PC-3 (cell line): ENCODE measurements around the gene USP20. TPM values are rescaled to one million over a fixed set of nuclear protein-coding genes. Genes with fewer than 3 reads are reported as not detected.

Experiments
- ATAC-seq: fragments of 200-7000 bp; cut with Tn5 transposase; 2 replicates; pipeline ENCODE4 v1.9.1; 2020; ENCODE audit warnings: mild to moderate bottlenecking, moderate library complexity
- BruUV-seq: library from RNA; stranded (reverse); fragments of 400-500 nt; replicated peaks from 2 replicates; lab custom pipeline; 2021; lab: Mats Ljungman, UMichigan
- CTCF ChIA-PET: fragments of 300-600 bp; sonication (Branson Sonifier 250); formaldehyde crosslinking; loops from one replicate; lab custom pipeline; 2022; ENCODE audit warnings: antibody characterized with exemption; lab: Charles Lee
- POLR2A ChIA-PET: fragments of 300-600 bp; sonication (Branson Sonifier 250); formaldehyde crosslinking; loops from one replicate; lab custom pipeline; 2022; ENCODE audit warnings: antibody characterized with exemption; ENCODE audit not compliant: unreplicated experiment; lab: Charles Lee
- DNase-seq: peaks from one replicate; pipeline ENCODE4 v3.0.0-alpha.2; 2015
- H2AFZ ChIP-seq: fragments of 300-600 bp; sonication (generic); 2 replicates; pipeline ENCODE4 v1.6.0; 2016; ENCODE audit warnings: antibody characterized with exemption, low read length
- H3F3A ChIP-seq: fragments of 300-600 bp; sonication (generic); one replicate; pipeline ENCODE4 v1.6.0; 2017; ENCODE audit warnings: antibody characterized with exemption, low read length, control low read depth, mild to moderate bottlenecking; ENCODE audit not compliant: unreplicated experiment
- H3K27ac ChIP-seq: fragments of 300-600 bp; sonication (generic); 2 replicates; pipeline ENCODE4 v1.5.1; 2016; ENCODE audit warnings: mild to moderate bottlenecking, low read length
- H3K27me3 ChIP-seq: fragments of 300-600 bp; sonication (generic); 2 replicates; pipeline ENCODE4 v1.6.1; 2016; ENCODE audit warnings: low read length, mixed read lengths
- H3K36me3 ChIP-seq: fragments of 300-600 bp; sonication (generic); 2 replicates; pipeline ENCODE4 v1.6.1; 2016; ENCODE audit warnings: low read depth, mixed run types, low read length, mixed read lengths
- H3K4me1 ChIP-seq: fragments of 300-600 bp; sonication (generic); 2 replicates; pipeline ENCODE4 v1.5.1; 2016; ENCODE audit warnings: low read length; ENCODE audit not compliant: insufficient read depth
- H3K4me2 ChIP-seq: fragments of 300-600 bp; sonication (generic); 2 replicates; pipeline ENCODE4 v1.6.0; 2016; ENCODE audit warnings: low read length
- H3K4me3 ChIP-seq: fragments of 300-600 bp; sonication (generic); 2 replicates; pipeline ENCODE4 v1.5.1; 2016; ENCODE audit warnings: mild to moderate bottlenecking, low read length, mixed read lengths
- H3K79me2 ChIP-seq: fragments of 300-600 bp; sonication (generic); 2 replicates; pipeline ENCODE4 v1.6.1; 2017; ENCODE audit warnings: low read length, mixed read lengths
- H3K9ac ChIP-seq: fragments of 300-600 bp; sonication (generic); 2 replicates; pipeline ENCODE4 v1.6.0; 2016; ENCODE audit warnings: mild to moderate bottlenecking, low read length
- H3K9me2 ChIP-seq: fragments of 300-600 bp; sonication (generic); replicated peaks from 2 replicates; pipeline ENCODE4 v1.6.1; 2016; ENCODE audit warnings: mixed run types, low read length, mixed read lengths
- H3K9me3 ChIP-seq: fragments of 300-600 bp; sonication (generic); 2 replicates; pipeline ENCODE4 v1.6.1; 2016; ENCODE audit warnings: low read length, mixed read lengths
- H4K20me1 ChIP-seq: fragments of 300-600 bp; sonication (generic); 2 replicates; pipeline ENCODE4 v1.6.1; 2016; ENCODE audit warnings: low read length, mixed read lengths
- EZH2 ChIP-seq: fragments of 300-600 bp; sonication (generic); IDR thresholded peaks from one replicate; pipeline ENCODE4 v1.6.1; 2017; ENCODE audit warnings: antibody characterized with exemption, mild to moderate bottlenecking, low read length; ENCODE audit not compliant: unreplicated experiment
- EZH2phosphoT487 ChIP-seq: fragments of 300-600 bp; sonication (generic); IDR thresholded peaks from 2 replicates; pipeline ENCODE4 v1.6.1; 2018; ENCODE audit warnings: mild to moderate bottlenecking, antibody characterized with exemption, low read length, borderline replicate concordance
- intact Hi-C: fragments of 100-400 bp; cut with micrococcal nuclease; formaldehyde crosslinking; loops from 2 replicates; pipeline ENCODE4 v1.9.0; 2023
- total RNA-seq: library from RNA; depleted of rRNA; stranded (reverse); fragments of >200 nt; gene quantifications from 2 replicates; pipeline ENCODE4 v1.2.3, GENCODE V29; 2014
- TF ChIP-seq, protein P1 (sequence below): fragments of 300-600 bp; sonication (generic); conservative IDR thresholded peaks from 2 replicates; pipeline ENCODE4 v1.5.1; 2017; ENCODE audit warnings: antibody characterized with exemption, low read depth, mild to moderate bottlenecking, low read length

Gene USP20
- total RNA-seq, 1 experiment from 2014 or later = 15.0 TPM

DNA sequence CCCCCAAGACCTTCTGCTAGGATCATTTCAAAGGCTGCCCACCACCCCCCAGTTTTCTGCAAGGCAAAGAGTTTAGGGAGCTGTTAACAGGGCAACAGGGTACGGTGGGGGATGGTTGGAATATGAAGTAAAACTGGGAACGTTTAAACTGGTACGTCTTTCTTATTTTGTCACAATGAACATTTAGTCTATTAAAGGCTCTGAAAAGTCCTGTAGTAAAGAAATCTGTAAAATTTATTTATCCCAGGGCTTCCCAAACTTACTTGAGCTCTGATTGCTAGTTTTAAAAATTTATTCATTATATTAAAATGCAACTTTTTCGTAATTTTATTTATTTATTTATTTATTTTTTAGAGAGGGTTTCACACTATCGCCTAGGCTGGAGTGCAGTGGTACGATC, 62.0 kb downstream of the USP20 start:
- DNase-seq (no peak), ATAC-seq (no peak)
- Histone ChIP-seq H3K9me2 (no peaks in the 10 kb centered on the region), H3K27me3 (no peaks in the 10 kb centered on the region), H3K4me1 (no peaks in the 10 kb centered on the region), H3K9me3 (no peaks in the 10 kb centered on the region), H3F3A (no peaks in the 10 kb centered on the region), H3K4me3 (no peak overlapping the region), H3K4me2 (no peak overlapping the region), H3K27ac (no peak overlapping the region), H2AFZ (no peak overlapping the region), H3K9ac (no peak overlapping the region), H4K20me1 (no peaks in the 10 kb centered on the region), H3K79me2 (no peaks in the 10 kb centered on the region), H3K36me3 (peaks cover 8% of the 10 kb centered on the region; the same call in 1 of the 2 replicates)
- POLR2A ChIA-PET = no interaction called here
- CTCF ChIA-PET = no interaction called here
- intact Hi-C loops = no loop called here
- TF ChIP-seq EZH2 (no peak), EZH2phosphoT487 (no peak)
- TF ChIP-seq, protein P1, sequence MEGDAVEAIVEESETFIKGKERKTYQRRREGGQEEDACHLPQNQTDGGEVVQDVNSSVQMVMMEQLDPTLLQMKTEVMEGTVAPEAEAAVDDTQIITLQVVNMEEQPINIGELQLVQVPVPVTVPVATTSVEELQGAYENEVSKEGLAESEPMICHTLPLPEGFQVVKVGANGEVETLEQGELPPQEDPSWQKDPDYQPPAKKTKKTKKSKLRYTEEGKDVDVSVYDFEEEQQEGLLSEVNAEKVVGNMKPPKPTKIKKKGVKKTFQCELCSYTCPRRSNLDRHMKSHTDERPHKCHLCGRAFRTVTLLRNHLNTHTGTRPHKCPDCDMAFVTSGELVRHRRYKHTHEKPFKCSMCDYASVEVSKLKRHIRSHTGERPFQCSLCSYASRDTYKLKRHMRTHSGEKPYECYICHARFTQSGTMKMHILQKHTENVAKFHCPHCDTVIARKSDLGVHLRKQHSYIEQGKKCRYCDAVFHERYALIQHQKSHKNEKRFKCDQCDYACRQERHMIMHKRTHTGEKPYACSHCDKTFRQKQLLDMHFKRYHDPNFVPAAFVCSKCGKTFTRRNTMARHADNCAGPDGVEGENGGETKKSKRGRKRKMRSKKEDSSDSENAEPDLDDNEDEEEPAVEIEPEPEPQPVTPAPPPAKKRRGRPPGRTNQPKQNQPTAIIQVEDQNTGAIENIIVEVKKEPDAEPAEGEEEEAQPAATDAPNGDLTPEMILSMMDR = no peak
- BruUV-seq = no TSS peak

DNA sequence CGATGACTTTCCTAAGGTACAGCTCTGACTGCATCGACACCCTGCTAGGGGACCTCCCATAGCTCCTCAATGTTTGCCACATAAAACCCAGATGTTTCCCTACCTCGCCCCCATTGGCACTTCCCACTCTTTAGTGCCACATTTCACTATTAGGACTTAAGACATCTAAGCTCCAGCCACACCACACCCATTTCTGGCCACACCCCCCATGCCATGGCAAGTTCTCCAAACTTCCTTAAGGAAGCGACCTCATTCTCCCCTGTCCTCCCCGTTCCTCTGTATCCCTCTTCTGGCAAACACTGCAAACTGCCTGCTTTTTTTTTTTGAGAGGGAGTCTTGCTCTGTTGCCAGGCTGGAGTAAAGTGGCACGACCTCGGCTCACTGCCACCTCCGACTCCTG, 62.9 kb downstream of the USP20 start:
- no peaks in the 10 kb centered on the region for H4K20me1 ChIP-seq
- ChIA-PET CTCF (no interaction called here), POLR2A (no interaction called here)
- no peaks in the 10 kb centered on the region for H3K9me2 ChIP-seq
- H3K4me1 ChIP-seq = no peaks in the 10 kb centered on the region
- no peak overlapping the region for H2AFZ ChIP-seq
- no peak overlapping the region for H3K4me2 ChIP-seq
- H3K9ac ChIP-seq = no peak overlapping the region
- TF ChIP-seq, protein P1 = 0 out of 2 replicates have a peak, but pooled peaks have one; percentile 12
- TF ChIP-seq EZH2phosphoT487 = no peak
- no peak for TF ChIP-seq EZH2
- no peaks in the 10 kb centered on the region for H3K9me3 ChIP-seq
- H3K27ac ChIP-seq = no peak overlapping the region
- no peak overlapping the region for H3K4me3 ChIP-seq
- no peaks in the 10 kb centered on the region for H3F3A ChIP-seq
- DNase-seq (peak; percentile 14), ATAC-seq (0 out of 2 replicates have a peak, but pooled peaks have one; percentile 20)
- BruUV-seq = no TSS peak
- peaks cover 8% of the 10 kb centered on the region; the same call in 1 of the 2 replicates for H3K36me3 ChIP-seq
- no peaks in the 10 kb centered on the region for H3K27me3 ChIP-seq
- intact Hi-C loops = no loop called here
- H3K79me2 ChIP-seq = no peaks in the 10 kb centered on the region

DNA sequence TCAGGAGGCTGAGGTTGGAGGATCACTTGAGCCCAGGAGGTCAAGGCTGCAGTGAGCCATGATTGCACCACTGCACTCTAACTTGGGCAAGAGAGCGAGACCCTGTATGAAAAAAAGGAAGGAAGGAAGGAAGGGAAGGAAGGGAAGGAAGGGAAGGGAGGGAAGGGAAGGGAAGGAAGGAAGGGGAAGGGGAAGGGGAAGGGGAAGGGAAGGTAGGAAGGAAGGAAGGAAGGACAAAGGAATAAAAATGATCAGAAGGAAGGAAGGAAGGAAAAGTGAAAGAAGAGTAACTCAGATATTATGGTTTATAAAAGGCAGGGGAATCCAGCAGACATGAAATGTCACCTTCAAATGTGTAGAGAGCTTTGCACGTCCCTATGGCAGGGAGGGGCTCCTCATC, 64.4 kb downstream of the USP20 start:
- Histone ChIP-seq H3K4me2 (no peak overlapping the region), H3K27ac (no peak overlapping the region), H3K4me1 (no peaks in the 10 kb centered on the region), H3K27me3 (no peaks in the 10 kb centered on the region), H3F3A (no peaks in the 10 kb centered on the region), H4K20me1 (no peaks in the 10 kb centered on the region), H3K79me2 (no peaks in the 10 kb centered on the region), H3K36me3 (peaks cover 8% of the 10 kb centered on the region; the same call in 1 of the 2 replicates), H2AFZ (no peak overlapping the region), H3K9me3 (no peaks in the 10 kb centered on the region), H3K9ac (no peak overlapping the region), H3K9me2 (no peaks in the 10 kb centered on the region), H3K4me3 (no peak overlapping the region)
- ATAC-seq (no peak), DNase-seq (no peak)
- intact Hi-C loops = no loop called here
- no peak for TF ChIP-seq EZH2phosphoT487
- CTCF ChIA-PET = no interaction called here
- BruUV-seq = no TSS peak
- POLR2A ChIA-PET = no interaction called here
